ENCODE data around the gene GALK2. TPM values are rescaled to one million over a fixed set of nuclear protein-coding genes. Genes with fewer than 3 reads are reported as not detected.
"Not testable (repeated sequence)": the region's sequence is repeated elsewhere in the genome, so short reads cannot be mapped to it uniquely, and the experiment has no call there.

GALK2 gene
- total RNA-seq, 1 donor from 2014 or later, result 16.7 TPM

DNA sequence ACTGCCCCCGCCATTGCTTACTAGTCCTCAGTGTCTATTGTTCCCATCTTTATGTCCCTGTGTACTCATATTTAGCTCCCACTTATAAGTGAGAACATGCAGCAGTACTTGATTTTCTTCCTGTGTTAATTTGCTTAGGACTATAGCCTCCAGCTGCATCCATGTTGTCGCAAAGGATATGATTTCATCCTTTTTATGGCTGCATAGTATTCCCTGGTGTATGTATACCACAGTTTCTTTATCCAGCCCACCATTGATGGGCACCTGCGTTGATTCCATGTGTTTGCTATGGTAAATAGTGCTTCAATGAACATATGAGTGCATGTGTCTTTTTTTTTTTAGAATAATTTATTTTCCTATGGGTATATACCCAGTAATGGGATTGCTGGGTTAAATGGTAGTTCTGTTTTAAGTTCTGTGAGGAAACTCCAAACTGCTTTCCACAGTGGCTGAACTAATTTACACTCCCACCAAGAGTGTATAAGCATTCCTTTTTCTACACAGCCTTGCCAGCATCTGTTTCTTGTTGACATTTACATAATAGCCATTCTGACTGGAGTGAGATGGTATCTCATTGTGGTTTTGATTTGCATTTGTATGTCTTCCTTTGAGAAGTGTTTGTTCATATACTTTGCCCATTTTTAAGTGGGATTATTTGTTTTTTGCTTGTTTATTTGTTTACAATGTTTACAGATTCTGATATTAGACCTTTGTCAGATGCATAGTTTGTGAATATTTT, 53.7 kb downstream of the GALK2 start:
- no peak for ATAC-seq

DNA sequence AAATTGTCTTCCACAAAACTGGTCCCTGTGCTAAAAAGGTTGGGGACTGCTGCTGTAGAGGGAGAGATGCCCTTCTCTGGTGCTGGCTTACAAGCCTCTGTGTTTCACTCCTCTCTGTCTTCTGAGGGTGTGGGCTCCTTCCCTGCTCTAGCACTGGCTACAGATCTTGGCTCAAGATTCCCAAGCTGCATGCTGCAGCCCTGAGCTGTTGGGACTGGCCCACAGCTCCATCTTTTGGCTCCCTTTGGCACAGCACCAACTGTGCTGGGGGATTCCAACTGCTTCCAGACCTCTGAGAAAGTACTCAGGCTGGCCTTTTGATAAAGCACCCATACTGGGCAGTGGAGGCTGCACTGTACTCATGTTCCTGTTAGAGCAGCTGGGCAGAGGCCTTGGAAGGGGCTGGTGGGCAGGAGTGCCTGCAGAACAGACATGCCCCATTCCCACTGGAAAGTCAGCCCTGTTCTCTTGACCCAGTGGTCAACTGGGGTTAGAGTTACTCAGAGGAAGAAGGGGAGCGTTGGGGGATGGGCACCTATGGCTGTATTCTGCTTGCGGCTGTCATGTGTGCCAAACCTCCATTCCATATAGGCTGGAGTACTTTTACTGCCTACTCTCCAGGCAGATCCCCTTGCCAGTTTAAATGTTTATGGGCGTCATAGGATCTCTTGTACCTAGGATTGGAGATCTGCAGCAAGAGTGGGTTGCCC, 55.7 kb downstream of the GALK2 start:
- no peak for ATAC-seq

DNA sequence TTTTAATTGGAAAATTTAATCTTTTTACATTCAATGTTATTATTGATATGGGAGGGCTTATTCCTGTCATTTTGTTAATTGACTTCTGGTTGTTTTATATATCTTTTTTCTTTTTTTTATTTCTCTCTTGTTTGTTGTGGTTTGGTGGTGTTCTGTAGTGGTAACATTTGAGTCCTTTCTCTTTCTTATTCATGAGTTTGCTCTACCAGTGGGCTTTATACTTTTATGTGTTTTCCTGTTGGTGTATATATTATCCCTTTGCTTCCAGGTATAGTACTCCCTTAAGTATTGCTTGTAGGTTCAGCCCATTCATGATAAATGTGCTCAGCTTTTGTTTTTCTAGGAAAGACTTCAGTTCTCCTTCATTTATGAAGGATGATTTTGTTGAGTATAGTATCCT, 57.6 kb downstream of the GALK2 start:
- ATAC-seq, result no peak

DNA sequence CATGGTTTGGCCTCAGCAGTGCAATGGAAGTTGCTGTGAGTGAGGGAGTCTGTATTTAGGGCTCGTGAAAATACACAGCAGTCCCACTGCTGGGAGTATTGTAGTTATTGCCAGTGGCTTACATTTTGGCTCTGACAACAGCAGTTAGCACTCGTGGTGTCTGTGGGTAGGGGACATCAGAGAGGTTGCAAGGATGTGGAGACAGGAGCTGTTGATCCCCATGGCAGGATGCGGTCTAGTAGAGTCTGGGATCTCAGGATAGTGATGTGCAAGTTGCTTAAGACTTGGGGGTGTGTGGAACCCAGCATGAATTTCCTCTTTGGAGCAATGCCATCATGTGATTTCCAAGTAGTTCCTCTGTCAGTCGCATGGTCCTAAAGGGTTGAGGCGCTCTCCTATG, 59.9 kb downstream of the GALK2 start:
- no peak for ATAC-seq

DNA sequence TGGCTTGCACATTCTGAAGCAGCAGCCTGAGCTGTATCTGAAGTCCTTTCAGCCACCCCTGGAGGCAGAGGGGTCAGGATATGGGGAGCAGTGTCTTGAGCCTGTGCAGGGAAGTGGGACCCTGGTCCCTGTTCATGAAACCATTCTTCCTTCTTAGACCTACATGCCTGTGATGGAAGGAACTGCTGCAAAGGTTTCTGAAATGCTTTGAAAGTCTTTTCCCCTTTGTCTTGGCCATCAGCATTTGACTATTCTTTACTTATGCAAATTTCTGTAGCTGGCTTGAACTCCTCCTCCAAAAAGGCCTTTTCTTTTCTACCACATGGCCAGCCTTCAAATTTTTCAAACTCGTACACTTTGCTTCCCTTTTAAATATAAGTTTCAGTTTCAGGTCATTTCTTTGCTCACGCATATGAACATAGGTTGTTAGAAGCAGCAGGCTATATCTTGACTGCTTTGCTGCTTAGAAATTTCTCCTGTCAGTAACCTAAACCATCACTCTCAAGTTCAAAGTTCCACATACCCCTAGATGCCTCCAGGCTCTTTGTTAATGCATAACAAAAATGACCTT, 62.3 kb downstream of the GALK2 start:
- ATAC-seq, result no peak

GRCh38 chr15:49235446-49236124, 65.5 kb downstream of the GALK2 start:
- ATAC-seq, result peak; percentile 75

DNA sequence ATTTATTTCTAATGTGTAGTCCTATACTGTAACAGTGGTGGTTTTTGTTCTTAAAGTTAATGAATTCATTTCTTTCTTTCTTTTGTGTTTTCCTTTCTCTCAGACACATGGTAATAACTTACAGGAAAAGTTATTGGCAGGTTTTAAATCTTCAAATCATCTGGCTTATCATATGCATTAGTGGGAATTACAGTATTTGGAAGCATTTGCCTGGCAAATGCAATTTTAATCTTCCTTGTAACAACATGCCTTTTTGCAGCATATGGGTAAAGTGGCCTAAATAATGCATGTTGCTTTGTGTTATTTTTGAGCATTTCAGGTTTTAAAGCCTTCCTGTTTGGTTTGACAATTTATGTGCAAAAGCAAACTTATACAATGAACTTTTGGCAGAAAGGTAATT, 66.8 kb downstream of the GALK2 start:
- no peak for ATAC-seq

GRCh38 chr15:49238342-49238741, 68.3 kb downstream of the GALK2 start:
- ATAC-seq, result no peak

DNA sequence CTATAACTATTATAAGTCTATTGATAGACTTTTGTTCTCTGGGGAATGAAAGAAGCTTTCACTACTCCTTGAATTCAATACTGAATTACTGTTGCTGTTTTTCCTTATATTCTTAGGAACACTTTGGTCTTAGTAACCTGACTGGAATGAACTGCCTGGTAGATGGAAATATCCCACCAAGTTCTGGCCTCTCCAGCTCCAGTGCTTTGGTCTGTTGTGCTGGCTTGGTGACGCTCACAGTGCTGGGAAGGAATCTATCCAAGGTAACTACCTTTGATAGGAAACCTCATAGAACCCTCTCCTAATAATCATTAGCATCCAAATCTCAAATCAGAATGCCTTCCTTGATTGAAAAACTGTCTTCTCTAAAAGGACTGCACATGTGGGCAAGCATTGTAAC, 69.1 kb downstream of the GALK2 start:
- ATAC-seq, result no peak

- no peak for ATAC-seq
These were observed 72.8 kb downstream of the GALK2 start for GRCh38 chr15:49242820-49243219.

- no peak for ATAC-seq
These were observed 77.6 kb downstream of the GALK2 start for GRCh38 chr15:49247556-49248110.

GRCh38 chr15:49248291-49248690, 78.2 kb downstream of the GALK2 start:
- ATAC-seq, result no peak

GRCh38 chr15:49255966-49256759, 86.1 kb downstream of the GALK2 start:
- ATAC-seq, result no peak

- not testable (repeated sequence) for ATAC-seq
These were observed 95.1 kb downstream of the GALK2 start for GRCh38 chr15:49265117-49265516.

DNA sequence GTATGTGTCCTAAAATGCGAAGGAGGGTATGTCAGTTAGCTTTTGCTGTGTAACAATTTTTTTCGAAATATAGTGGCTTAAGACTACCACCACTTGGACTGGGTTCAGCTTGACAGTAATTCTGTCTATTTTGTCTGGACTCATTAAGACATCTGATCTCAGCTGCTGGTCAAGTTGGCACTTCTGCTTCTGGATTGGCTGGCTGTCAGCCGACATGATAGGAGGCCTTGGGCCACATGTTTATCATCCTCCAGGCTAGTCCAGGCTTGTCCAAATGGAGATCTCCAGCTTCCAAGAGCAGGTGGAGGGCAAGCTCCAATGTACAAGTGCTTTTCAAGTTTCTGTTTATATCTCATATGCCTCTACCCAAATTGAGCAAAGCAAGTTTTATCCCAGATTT, 95.9 kb downstream of the GALK2 start:
- no peak for ATAC-seq

GRCh38 chr15:49270541-49271421, 100.7 kb downstream of the GALK2 start:
- no peak for ATAC-seq

DNA sequence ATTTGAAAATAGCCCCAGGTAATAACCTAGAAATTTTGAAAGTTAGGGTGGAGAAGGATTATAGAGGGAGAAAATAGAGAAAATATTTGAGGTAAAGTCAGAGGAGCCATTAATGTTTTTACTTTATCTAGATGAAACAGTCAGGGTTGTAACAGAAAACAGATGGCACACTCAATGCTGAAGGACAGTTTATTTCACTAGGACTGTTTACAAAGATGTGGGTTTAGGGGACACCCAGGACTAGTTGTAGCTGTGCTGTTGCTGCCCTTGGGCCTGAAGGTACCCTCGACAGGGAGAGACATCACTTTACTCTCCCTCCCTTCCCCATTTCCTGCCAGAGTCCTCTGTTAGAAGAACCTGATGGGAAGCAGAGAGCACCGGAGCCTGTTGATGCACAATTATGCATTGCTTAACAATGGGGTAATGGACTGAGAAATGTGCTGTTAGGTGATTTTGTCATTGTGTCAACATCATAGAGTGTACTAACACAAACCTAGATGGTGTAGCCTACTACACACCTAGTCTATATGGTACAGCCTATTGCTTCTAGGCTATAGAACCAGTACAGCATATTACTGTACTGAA, 103.8 kb downstream of the GALK2 start:
- ATAC-seq, result no peak

DNA sequence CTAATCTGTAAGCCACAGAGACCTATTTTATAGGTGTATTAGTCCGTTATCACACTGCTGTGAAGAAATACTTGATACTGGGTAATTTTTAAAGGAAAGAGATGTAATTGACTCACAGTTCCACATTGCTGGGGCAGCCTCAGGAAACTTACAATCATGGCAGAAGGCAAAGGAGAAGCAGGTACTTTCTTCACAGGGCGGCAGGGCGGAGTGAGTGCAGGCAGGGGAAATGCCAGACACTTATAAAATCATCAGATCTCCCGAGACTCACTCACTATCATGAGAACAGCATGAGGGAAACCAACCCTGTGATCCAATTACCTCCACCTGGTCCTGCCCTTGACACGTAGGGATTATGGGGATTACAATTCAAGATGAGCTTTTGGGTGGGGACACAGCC, 108.7 kb downstream of the GALK2 start:
- no peak for ATAC-seq

DNA sequence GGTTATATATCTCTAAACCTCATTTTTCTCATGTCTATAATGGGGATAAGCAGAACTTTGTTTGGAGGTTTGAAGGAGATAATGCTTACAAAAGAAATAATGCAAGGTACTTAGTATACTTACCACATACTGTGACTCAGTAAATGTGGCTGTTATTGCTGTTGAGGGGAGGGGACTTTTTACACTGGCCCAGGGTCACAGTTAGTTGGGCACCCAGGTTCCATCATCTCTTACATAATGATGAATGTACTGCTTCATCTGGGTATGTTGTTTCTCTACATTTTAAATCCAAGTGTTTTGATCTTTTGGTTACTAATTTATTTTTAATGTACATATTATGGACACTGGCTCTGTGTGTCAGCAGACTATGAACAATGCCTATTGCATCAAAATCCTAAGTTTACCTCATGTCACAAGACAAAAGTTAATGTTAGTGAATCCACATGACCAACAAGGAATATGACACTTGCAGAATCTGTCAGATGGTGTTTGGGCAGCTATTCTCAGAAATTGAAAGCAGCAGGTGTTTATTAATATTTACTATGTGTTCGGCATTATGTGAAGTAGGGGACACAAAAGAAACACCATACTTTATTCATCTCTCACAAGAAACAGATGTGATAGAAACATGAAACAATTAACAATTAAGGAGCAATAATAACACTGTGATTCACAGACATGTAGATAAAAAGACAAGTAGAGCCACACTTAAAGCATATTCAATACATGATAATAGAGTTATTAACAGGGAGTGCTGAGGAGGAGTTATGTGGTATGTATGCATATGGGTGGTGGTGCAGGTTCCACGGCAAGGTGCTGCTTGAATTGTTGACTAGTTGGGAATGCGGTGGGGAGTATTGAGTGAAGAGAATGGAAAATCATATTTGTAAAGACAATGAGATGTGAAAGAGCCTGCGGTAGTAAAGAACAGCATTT, 109.7 kb downstream of the GALK2 start:
- no peak for ATAC-seq

DNA sequence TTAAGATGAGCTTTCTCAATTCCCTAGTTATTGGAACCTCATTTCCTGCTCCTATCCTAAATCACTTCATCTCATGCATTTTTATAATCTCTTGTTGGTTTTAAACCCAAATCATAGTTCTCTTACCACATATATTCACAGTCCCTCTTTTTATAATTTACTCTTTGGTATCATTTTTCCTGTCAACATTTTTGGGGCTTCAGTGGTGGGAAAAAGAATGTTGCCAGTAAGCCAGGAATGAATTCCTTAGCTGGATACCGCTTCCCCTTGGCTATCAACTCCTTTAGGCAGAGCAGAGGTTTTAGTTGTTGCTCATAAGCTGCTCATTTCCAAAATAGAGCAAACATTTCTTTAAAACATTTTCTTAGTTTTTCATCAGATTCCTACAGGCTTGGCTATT, 112.3 kb downstream of the GALK2 start:
- no peak for ATAC-seq

All from esophagus mucosa (tissue), 1 donor.